ENCODE data around the gene ALG3.

ALG3 gene

GRCh38 chr3:184234671-184235380, 13.9 kb downstream of the ALG3 start:
- no peak for DNase-seq

- no peak for DNase-seq
Observed at GRCh38 chr3:184234224-184234623, 14.5 kb downstream of the ALG3 start.

DNA sequence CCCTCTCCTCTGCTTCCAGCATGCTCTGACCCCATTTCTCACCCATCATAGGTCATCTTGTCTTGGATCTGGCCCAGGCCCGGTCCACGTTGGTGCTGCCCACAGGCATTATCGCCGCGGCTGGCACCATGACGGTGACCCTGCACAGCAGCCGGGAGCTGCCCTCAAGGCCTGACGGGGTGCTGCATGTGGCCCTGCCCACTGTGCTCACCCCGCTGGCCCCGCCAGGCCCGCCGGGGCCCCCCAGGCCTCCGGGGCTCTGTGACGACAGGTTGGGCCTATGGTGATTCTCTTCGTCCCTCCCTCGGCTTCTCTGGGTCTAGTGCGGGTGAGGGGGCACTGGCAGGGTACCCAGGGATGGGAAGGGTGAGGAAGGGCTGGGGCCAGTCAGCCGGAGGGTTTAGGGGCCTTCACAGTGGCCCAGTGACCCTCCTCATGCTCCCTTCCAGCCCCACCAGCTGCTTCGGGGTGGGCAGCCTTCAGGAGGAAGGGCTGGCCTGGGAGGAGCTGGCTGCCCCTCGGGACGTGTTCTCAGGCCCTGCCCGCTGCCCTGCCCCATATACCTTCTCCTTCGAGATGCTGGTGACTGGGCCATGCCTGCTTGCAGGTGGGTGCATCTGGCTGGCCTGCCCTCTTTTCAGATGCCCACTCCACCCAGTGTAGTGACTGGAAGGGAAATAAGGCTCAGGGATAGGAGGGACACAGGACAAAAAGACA, 15.5 kb downstream of the ALG3 start:
- no peak for DNase-seq

GRCh38 chr3:184231671-184232070, 17.1 kb downstream of the ALG3 start:
- no peak for DNase-seq

GRCh38 chr3:184230603-184231528, 17.9 kb downstream of the ALG3 start:
- DNase-seq, result no peak

- DNase-seq, result no peak
Observed at GRCh38 chr3:184230081-184230602, 18.6 kb downstream of the ALG3 start.

DNA sequence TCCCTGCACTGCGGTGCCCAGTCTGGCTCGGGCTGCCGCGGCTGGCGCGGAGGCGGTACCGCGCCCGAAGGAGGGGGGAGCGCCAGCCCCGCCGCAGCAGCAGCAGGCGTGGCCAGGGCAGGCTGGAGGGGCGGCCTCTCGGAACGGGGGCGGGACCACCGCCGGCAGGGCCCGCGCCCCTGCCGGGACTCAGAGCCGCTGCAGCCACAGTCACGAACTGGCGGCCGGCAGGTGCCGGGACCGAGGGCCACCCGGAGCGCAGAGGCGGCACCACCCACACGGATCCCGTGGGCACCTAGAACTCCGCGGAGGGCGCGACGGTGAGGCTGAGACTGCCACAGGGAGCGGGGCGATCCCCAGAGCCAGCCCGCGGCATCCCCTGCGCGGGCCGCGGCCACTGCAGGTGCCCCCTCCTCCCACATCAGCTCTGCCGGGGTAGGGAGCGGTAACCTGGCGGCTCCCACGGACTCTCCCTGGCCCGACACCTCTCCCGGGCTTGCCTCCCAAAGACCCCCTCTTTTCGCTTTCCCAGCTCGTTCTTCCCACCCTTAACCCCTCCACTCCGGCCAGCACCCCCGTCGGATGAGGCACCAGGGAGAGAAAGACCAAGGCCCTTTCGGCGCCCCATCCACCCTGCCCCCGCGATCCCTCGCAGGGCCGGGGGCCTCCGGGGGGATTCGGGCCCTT, 19.2 kb downstream of the ALG3 start, which contains the start of gene VWA5B2:
Gene VWA5B2, plus strand, starts transcription at position 192 of the 687 bp plus-strand sequence. CDS start 944 bp downstream, outside the sequence.
- peak; percentile 28 to 54 (median 38) for DNase-seq

- DNase-seq, result no peak
Observed at GRCh38 chr3:184228376-184229137, 20.2 kb downstream of the ALG3 start.

GRCh38 chr3:184227481-184227935, 21.3 kb downstream of the ALG3 start:
- no peak for DNase-seq

- DNase-seq, result no peak
Observed at GRCh38 chr3:184223946-184224345, 24.8 kb downstream of the ALG3 start.

- DNase-seq, result no peak
Observed at GRCh38 chr3:184222521-184222920, 26.2 kb downstream of the ALG3 start.

GRCh38 chr3:184218814-184219213, 29.9 kb downstream of the ALG3 start:
- no peak for DNase-seq

GRCh38 chr3:184211718-184212117, 37.0 kb downstream of the ALG3 start:
- DNase-seq, result no peak

DNA sequence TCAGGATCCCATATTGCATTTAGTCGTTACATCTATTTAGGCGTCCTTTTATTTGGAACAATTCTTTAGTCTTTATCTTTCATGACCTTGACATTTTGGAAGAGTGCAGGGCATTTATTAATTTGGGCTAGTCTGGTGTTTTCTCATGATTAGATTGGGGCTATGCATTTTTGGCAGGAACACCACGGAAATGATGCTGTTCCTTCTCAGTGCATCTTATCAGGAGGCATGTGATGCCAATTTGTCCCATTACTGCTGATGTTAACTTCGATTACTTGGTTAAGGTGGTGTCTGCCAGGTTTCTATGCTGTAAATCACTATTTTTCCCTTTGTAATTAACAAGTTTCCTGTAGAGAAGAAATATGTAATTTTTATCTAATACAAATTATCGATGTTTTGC, 37.5 kb downstream of the ALG3 start:
- no peak for DNase-seq

GRCh38 chr3:184209146-184209923, 39.4 kb downstream of the ALG3 start:
- DNase-seq, result no peak

DNA sequence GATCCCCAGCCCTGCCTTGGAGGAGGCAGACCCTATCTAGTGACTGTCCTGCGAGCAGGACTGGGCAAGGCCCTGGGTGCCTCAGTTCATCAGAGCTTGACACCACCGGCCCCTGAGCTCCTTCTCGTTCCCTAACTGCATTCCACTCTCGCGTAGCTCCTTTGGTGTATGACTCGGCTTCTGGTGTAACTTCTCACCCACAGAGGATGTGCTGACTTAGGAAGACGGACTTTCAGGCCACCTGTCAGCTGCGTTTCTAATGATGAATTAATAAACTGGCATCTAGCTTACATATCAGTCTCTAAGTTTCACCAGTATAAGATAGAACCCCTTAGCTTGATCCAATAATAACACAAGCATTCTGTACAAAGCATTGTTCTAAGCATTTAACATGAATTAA, 45.2 kb downstream of the ALG3 start:
- no peak for DNase-seq

DNA sequence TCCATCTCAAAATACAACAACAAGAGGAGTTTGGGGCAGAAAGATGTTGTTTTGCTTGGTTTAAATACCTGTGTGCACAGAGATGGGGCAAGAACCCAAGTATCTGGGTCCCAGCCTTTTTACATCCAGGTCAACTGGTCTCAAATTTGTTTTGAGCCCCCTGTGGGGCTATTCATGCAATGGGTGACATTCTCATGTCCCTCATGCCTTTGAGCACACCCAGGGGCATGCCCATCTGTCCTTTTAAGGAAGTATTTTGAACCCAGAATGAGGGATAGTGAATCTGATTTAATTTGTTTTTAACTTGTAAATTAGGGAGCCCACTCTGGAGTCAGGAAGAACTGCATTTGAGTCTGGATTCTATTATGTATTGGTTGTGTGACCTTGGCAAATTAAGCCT, 47.9 kb downstream of the ALG3 start:
- no peak for DNase-seq

DNA sequence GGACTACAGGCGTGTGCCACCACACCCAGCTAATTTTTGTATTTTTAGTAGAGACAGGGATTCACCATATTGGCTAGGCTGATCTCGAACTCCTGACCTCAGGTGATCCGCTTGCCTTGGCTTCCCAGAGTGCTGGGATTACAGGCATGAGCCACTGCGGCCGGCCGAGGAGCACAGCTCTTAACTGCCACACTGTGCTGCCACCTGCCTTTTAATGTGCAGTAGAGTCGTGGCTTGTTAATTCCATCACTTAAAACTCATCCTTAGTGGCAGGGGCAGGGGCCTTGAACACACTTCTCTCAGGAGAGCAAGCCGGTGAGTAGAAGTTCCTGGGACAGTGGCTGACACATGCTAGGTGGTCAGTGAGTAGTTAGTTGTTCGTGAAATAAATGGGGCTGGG, 50.3 kb downstream of the ALG3 start:
- DNase-seq, result no peak

DNA sequence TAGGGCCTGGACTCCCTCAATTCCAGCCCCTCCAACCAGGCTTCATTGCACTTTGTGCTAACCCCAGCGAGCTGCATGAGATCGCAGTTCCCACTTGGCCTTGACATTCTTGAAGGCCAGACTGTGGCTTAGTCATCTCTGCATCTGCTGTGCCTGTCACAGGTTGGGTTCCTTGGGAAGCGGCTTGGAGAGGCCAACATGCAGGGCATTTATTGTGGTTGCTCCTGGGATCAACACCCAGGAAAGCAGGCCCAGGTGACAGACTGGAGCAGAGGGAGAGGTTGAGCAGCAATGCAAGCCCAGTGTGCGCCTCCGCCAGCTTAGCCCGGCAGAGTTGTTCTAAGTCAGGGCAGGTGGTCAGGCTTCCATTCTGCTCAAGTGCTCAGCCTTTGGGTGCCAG, 52.2 kb downstream of the ALG3 start:
- DNase-seq, result no peak

GRCh38 chr3:184193991-184194539, 54.7 kb downstream of the ALG3 start:
- DNase-seq, result no peak
